ENCODE data around the gene CEP164.

The CEP164 gene

DNA sequence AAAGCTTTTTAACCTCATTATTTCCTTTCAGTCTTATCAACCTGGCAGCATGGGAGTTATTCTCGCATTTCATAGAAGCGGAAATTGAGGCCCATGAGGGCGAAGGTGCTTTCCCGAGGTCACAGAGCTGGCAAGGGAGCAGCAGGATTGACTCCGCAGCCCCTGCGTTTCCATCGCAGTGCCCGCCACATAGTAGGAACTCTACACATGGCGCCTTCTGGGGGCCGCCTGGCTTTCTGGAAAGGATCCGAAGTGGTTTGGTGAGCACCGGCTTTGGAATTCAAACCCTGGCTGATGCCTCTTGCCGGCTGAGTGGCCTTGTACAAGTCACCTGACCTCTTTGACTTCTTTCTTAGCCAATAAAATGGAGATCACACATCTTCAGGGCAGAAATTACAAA lies 93.4 kb downstream of the CEP164 start:
- DNase-seq (ENCODE audit: low read depth) = no peak

DNA sequence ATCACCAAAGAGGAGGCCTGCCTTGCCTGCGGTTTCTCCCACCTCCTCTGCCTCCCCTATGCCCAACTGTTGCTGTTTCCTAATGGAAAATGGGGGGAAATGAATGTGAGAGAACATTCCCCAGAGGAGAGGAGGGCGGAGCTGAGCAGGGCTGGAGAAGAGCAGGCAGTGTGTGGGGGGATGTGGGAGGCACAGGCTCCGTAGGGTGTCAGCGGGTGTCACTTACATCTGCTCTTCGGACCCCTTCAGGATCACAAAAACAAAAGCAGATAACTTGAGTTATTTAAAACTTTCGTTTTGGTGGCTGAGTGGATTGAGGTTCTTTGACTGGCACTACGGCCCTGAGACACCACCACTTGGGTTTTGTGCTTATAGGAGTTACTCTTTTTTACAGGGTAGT lies 93.8 kb downstream of the CEP164 start:
- no peak for DNase-seq (ENCODE audit: low read depth)

DNA sequence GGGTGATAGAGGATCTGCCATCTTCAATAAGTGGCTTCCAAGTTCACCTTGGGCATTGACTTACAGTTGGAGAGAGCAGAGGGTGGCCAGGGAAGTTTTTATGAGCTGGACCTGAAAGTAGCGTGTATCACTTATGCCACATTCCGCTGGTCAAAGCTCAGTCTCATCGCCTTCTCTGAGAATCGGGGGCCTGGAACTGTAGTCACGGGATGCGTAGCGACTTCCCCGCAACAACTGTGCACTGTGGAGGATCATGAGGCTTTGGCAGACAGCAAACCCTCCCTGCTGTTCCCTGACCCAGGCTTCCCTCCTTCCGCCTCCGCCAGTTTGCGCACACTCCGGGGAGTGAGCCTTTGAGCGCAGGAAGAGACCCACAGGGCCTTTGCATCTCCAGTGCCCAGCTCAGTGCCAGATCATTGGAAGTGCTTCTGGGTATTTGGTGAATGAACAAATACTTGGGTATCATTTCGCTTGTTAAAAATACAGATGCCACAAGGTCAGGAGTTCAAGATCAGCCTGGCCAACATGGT lies 95.5 kb downstream of the CEP164 start:
- no peak for DNase-seq (ENCODE audit: low read depth)

DNA sequence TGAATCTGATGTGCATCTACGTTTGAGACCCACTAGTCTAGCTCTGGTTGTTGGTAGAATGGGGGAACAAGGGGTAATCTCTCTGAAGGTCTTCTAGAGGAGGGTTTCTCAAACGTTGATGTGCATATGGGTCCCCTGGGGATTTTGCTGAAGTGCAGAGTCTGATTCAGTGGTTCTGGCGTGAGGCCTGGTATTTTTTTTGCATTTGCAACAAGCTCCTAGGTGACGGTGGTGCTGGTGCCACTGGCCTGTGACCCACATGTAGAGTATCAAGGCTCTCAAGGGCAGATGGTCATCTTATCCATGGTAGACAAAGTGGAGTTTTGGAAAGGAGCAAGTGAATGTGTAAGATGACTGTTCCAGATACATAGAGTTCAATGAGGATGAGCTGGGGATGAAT lies 97.1 kb downstream of the CEP164 start:
- DNase-seq (ENCODE audit: low read depth) = no peak

DNA sequence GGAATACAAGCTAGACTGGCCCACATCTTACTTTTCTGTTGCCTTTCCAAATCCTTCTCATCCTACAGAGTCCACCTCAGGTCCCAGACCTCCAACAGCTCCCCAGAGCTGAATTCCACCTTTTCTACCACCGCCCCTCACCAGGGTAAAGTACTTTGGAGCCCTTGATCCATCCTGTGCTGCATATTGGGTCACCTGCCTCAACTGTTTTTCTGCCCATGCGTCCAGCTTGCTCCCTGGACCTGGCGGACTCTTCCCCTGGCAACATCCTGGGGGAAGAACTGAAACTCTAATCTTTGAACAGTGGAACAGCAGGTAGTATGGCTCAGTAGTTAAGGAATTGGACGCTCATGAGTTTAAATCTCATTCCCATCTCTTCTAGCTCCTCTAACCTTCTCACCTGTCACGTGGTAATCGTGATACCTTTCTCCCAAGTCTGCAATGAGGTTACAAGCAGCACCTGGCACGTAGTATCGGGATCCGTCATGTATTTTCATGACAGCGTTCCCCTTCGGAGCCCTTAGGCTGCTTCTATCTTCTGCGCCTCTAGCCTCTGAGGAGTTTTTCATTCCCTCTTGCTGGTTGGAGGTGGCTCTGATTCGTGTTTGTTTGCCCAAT lies 98.1 kb downstream of the CEP164 start:
- no peak for DNase-seq (ENCODE audit: low read depth)

DNA sequence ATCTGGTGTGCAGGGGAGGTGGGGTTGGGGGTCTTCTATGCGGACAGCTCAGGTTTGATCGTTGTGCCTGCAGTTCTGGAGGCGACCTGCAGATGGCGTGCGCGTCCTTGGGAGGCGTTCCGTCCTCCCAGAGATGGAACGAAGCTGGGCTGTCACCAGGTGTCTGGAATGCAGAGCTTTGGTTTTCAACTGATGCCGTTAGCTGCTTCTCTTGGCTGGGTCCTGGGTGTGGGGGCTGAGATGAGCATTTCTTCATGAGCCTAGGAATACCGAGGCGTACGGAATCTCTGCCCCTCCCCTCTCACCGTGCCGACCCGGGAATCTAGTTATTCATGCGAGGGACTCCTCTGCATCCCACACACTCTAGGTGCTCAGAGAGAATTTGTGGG lies 98.6 kb downstream of the CEP164 start:
- DNase-seq (ENCODE audit: low read depth) = no peak

DNA sequence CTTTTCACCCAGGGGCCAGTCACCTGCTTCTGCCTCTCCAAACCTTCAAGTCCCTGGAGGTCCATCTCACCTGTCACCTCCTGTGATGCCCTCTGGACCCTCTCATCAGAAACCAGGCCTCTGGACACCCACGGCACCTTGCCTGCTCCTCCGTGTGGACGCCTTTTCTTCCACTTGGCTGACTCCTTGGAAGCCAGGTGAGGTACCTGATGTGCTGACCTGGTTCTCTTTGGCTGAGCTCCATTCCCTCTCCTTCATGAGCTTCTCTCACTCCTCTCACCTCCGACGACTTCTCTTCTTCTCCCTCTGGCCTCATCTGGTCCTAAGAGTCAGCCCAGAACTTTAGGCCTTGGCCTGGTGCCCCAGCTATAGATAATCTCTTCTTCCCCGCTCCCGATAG lies 99.3 kb downstream of the CEP164 start:
- DNase-seq (ENCODE audit: low read depth) = no peak

DNA sequence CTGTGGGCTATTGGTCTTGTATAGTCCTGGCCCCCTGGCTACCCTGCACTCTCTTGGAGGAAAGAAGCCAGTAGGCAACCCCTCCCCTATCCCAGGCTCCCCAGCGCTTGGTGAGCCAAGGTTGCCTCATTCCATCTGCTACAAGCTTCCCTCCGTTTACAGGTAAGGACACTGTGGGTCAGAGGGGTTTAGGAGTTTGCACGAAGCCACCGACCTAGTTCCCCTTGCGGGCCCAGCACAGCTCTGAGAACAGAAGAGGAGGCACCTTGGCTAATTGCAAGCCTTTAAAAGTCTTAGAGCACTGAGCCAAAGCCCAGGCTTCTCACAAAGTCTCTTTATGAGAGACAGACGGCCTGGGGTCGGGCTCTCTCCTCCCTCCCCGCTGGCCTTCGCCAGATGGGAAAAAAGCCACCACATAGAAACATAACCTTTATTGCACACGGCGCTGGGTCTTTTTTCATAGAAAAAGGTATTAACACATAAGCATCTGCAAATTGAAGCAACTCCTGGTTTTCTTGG lies 99.8 kb downstream of the CEP164 start:
- no peak for DNase-seq (ENCODE audit: low read depth)

DNA sequence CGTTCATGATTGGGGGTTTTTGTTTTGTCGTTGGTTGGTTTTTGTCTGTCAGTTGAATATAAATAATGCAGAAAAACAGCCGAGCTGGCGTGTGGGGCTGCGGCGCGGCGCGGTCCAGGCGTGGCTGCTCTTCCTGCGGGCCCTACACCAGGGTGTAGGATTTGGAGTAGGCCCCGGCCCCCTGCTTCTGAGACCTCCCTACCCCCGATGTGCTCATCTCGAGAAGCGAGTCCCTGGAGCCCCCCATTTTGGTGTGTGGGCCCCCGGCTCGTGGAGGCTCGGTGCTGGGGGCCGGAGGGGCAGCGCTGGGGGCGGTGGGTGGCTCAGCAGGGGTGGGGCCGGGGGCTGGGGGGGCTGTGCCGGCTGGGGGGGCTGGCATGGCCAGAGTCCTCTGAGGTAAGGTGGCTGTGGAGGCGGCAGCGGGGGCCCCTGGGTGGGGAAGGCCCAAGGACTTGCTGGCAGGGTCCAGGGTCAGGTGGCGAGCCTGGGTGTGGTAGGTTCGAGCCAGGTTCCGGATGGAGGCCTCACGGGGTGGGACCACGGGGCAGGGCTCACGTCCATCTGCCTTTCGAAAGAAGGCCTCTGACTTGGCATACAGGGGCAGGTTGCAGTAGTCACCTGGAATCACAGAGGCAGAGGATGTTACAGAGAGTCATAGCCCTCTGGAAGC lies 100.7 kb downstream of the CEP164 start:
- DNase-seq (ENCODE audit: low read depth) = no peak

DNA sequence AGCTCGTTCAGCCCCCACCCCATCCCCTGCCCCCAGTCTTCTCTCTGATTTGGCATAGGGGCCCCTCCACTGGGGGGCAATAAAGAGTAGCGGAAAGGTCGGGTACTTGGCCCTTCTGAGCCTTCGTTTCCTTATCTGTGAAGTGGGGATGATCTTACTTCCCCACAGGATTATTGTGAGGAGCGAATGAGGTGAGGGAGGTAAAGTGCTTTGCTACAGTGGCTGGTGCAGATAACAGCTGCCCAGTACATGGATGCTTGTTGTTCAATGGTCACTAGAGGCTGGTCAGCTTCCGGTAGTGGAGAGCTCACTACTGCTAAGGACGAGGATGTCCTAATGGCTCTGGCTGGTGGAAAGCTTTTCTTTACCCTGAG lies 101.2 kb downstream of the CEP164 start:
- no peak for DNase-seq (ENCODE audit: low read depth)

DNA sequence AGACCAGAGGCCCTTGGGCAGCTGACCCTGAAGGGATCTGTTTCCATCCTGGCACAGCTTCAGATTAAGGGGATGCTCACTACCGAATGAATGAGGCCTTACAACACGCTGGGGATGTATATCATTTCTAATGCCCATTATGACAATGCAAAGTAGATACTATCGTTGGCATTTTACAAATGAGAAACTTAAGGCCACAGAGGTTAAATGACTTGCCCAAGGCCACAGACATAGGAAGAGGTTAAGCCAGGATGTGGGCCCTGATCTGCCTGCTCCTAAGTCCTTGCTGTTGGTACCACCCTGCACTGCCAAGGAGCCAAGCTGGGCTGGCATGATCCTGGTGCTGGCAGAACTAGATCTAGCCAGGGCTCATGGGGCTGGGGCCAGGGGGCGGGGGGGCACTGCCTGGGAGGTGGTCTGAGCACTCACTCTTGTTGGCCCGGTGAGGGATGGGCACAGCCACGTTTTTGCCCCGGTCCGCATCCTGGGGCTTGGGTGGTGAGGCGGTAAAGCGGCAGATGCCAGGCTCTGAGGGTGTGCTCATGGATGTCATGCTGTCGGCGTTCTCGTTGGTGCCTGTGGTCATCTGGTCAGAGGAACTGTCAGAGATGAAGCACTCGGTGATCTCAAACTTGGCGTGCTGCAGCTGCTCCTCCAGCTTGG lies 102.8 kb downstream of the CEP164 start:
- no peak for DNase-seq (ENCODE audit: low read depth)

DNA sequence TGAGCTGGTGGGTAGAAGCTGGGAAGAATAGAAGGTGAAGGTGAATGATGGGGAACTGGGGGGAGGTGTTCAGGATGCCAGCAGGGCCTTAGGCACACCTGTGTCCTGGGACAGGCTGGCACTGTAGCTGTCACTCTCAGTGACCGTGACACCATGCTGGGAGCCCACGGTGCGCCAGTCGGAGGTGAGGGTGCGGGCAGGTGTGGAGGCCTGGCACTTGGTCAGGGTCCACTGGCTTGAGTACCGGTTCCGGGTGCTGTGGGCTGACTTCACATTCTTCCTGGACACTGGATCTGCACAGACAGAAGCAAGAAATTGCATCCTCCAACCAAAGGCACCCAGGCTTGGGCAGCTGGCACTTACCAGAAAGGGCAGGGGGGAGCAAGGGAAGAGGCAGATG lies 103.8 kb downstream of the CEP164 start:
- DNase-seq (ENCODE audit: low read depth) = no peak

DNA sequence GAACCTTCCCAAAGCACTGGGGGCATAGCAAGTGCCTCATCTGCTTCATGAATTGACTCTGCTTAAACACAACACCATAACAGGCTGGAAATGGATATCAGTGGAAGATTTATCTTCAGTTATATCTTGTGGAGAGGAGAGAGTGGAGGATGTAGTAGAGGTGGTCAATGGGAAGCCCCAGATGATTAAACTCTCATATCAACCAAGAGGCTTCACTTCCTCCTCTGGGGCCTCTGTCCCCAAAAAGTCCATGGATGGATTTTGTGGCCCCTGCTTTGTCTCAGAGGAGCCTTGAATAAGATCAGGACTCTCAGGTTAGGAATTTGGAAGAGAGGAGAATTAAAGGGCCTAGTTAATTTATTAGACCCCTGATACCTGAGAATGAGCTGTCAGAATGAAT lies 106.1 kb downstream of the CEP164 start:
- DNase-seq (ENCODE audit: low read depth) = no peak

DNA sequence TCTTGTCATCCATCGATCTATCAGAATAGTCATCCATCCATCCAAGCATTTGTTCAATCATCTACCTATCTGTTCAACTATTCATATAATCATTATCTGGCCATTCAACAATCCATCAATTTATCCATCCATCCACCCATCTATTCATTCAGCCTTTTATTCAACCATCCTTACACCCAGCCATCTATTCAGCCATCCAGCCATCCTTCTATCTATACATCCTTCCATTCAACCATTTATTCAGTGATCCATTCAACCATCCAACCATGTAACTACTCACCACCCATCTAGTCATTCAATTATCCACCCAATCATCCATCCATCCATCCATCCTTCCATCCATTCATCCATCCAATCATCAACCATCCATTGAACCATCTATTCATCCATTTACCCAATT lies 106.8 kb downstream of the CEP164 start:
- no peak for DNase-seq (ENCODE audit: low read depth)

DNA sequence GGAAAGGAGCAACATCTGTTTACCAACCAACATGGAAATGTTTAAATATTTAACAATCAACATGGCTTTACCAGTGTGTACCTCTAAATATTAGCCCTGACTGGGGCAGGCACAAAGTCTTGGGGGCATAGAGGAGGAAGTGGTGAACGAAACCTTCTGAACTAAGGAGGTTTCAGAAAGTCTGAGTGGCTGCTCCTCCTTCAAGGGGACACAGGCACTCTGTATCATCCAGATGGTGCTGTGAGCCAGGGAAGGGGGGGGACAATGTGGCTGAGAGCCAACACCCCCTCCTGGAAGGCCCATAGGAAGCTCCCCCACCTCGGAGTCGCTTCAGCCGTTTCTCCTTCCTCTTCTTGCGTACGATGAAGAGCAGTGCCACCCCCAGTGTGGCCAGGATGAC lies 107.7 kb downstream of the CEP164 start:
- no peak for DNase-seq (ENCODE audit: low read depth)

DNA sequence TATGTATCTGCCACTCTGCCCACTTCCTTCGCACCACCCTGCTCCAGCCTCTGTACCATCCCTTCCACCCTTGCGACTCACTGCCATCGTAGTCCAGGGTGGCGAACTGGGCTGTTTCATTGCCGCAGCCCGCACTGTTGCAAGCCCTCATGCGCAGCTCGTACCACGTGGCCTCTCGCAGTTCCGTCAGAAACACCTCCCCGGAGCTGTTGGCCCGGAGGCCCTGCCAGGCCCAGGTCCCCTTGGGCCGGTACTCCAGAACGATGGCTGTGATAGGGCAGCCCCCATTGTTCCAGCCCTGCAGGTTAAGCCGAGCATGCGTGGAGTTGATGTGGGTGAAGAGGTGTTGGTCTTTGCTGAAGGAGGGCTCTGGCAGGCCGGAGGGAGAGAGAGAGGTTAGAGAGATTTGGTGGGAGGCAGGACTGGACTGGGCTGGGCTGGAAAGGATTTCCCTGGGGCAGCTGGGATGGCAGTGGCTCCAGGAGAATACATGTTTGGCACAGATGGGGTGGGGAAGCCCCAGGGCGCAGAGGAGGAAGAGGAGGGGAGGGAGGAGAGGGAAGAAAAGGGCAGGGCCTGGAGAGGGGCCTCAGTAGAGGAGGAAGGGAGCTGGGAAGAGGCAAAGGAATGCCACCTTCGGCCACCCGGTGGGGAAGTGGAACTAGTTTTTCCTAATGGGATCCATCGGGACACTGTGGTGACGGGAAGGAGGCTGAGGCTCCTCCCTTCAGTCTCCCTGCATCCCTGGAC lies 109.6 kb downstream of the CEP164 start:
- DNase-seq (ENCODE audit: low read depth) = no peak

DNA sequence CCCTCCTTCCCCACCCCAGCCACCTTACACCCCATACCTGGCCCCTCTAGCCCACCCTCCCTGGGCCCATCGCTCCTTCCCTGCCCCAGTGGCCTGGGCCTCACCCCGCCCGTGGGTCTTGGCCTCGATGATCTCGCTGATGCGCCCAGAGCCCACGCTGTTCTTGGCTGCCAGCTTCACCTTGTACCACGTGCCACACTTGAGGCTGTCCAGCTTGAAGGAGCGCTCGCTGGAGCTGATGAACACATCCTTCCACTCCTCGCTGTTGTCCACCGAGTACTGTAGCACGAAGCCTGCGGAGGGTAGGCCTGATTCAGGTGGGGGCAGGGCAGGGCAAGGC lies 110.1 kb downstream of the CEP164 start:
- no peak for DNase-seq (ENCODE audit: low read depth)

DNA sequence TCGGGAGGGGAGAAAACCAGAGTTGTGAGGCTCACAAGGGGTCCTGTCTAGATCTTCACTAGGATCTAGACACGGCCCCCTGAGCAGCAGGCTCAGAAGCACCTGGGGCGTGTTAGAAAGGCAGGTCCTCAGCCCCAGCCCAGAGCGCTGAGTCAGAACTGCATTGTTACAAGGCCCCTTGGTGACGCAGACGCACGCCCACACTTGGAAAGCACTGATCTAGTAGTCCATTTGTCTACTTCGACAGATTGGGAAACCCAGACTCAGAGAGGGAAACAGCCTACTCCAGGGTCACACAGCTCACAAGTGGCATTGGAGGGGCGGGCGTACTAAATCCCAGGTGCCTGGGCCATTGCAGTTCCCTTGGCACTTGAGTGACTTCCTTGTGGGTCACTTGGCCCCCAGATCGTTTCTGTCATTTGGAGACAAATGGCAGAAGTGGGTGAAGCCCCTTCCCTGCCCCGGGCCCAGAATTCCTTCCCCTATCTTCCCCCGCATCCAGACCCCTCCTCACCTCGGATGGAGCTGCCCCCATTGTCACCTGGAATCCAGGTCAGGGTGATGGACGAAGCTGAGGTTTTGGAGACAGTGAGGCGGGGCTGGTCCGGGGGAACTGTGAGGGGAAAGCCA lies 110.8 kb downstream of the CEP164 start:
- no peak for DNase-seq (ENCODE audit: low read depth)

DNA sequence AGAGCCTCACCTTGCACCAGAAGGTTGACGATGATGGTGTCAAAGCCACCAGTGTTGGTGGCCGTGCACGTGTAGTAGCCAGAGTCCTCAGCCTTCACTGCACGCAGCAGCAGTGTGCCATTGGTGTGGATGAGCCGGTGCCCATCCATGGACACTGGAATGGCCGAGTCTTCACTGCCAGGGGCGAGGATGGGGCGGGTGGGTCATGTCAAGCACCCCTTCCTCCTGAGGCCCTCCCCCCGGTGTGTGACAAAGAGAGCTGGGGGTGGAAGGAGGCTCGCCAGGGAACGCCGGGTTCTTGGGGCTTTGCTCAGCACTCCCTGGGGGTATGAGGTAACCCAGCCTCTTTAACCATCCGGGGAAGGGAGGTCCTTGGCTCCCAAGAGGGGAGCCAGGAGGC lies 111.6 kb downstream of the CEP164 start:
- no peak for DNase-seq (ENCODE audit: low read depth)

DNA sequence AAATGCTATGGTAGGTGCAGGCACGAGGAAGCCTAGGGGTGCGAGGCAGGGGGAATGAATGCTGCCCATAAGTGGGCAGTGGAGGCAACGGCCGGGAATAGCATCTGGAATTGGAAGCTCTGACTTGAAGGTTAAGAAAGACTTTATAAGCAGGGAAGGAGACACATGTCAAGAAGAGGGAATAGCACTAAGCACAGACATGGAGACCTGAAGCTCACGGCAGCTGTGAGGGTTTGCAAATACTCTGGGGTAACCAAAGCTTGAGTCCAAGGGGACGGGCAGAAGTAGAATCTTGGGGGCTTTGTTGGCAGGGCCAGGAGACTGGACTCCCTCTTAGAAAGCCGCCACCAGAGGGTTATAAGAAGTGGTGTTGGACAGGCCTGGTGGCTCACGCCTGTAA lies 112.6 kb downstream of the CEP164 start:
- no peak for DNase-seq (ENCODE audit: low read depth)

DNA sequence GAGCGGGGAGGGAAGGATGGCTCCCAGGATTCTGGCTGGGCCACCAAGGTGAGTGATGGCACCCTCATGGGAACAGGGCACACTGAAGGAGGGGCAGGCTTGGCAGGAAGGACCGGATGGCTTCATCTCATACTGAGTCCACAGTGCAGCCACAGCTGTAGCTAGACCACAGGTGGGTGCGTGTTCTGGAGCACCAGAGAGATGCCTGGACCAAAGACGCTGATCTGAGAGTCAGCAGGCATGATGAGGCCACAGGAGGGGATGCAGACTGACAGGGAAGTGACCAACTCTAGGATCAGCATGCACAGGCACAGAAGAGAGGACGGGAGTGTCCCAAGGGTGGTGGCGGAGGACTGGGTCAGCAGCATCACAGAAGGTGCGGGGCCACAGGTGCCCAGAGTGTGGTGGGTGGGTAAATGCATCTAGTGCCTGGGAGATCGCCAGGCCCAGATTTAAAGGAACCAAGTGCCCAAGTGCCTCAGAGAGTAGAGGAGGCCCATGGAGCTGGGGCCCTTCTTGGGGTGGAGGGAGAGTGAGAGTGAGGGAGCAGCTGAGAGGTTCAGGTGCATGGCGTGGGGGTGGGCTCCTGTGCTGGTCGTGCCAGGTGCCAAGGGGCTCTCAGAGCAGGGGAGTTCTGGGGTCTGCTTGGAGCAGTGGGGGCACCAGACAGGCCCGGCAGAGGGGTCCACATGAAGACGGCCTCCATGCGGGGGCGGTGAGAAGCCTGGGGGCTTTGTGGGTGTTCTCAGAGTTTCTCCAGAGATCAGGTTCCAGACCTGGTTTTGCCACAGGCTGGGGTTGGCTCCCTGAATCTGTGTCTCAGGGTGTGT lies 113.7 kb downstream of the CEP164 start:
- no peak for DNase-seq (ENCODE audit: low read depth)
